HepG2 (cell line): ENCODE results near the gene IRF1. TPM values are rescaled to one million over a fixed set of nuclear protein-coding genes. Genes with fewer than 3 reads are reported as not detected.
A peak's percentile ranks its signal among the peaks of the same experiment; 100 is the strongest.

Experiments used
- ATF4 ChIP-seq, 2 experiments: fragments of 450-650 bp in 1 of 2; sonication (generic) in 1 of 2; formaldehyde crosslinking; IDR thresholded peaks; 2 replicates each; pipeline versions ENCODE4 v1.5.0 to v1.8.0; 2020 to 2022; ENCODE audit warnings: mild to moderate bottlenecking in 1 of 2, missing genetic modification reagents in 1 of 2
- CENPT ChIP-seq: sonication (generic); formaldehyde crosslinking; IDR thresholded peaks from 2 replicates; pipeline ENCODE4 v1.8.0; 2022; ENCODE audit warnings: low read depth, mild to moderate bottlenecking, moderate library complexity, missing genetic modification reagents
- GRHL1 ChIP-seq: sonication (generic); formaldehyde crosslinking; conservative IDR thresholded peaks from 2 replicates; pipeline ENCODE4 v1.8.0; 2022; ENCODE audit warnings: missing genetic modification reagents
- HMGXB4 ChIP-seq, 2 experiments: sonication (generic) in 1 of 2; formaldehyde crosslinking in 1 of 2; IDR thresholded peaks; 2 replicates each; pipeline versions ENCODE4 v1.4.0 to v1.6.1; 2018 to 2020; ENCODE audit warnings: missing genetic modification reagents in 2 of 2, borderline replicate concordance in 1 of 2, low read depth in 1 of 2, mild to moderate bottlenecking in 1 of 2, missing biosample characterization in 1 of 2
- KLF9 ChIP-seq: IDR thresholded peaks from 2 replicates; pipeline ENCODE4 v1.6.1; 2016; ENCODE audit warnings: low read depth
- NR2F6 ChIP-seq, 2 experiments: IDR thresholded peaks; 2 replicates each; pipeline ENCODE4 v1.6.1; 2016; ENCODE audit warnings: antibody characterized with exemption in 1 of 2, mild to moderate bottlenecking in 1 of 2
- YEATS4 ChIP-seq: sonication (generic); formaldehyde crosslinking; IDR thresholded peaks from 2 replicates; pipeline ENCODE4 v1.4.0; 2020; ENCODE audit warnings: missing genetic modification reagents, borderline replicate concordance
- ZBTB33 ChIP-seq: sonication (generic); formaldehyde crosslinking; IDR thresholded peaks from 2 replicates; pipeline ENCODE4 v1.4.0; 2020; ENCODE audit warnings: missing genetic modification reagents
- ZBTB4 ChIP-seq: sonication (generic); formaldehyde crosslinking; IDR thresholded peaks from 2 replicates; pipeline ENCODE4 v1.4.0; 2020; ENCODE audit warnings: missing genetic modification reagents, mild to moderate bottlenecking, borderline replicate concordance
- ZNF124 ChIP-seq: sonication (generic); formaldehyde crosslinking; IDR thresholded peaks from 2 replicates; pipeline ENCODE4 v1.4.0; 2020; ENCODE audit warnings: missing genetic modification reagents
- ZNF44 ChIP-seq: sonication (generic); formaldehyde crosslinking; IDR thresholded peaks from 2 replicates; pipeline ENCODE4 v1.5.1; 2020; ENCODE audit warnings: mild to moderate bottlenecking, missing genetic modification reagents
- ZNF468 ChIP-seq: sonication (generic); formaldehyde crosslinking; IDR thresholded peaks from 2 replicates; pipeline ENCODE4 v1.8.0; 2022; ENCODE audit warnings: mild to moderate bottlenecking, moderate library complexity, missing genetic modification reagents
- ZNF503 ChIP-seq: sonication (generic); formaldehyde crosslinking; IDR thresholded peaks from 2 replicates; pipeline ENCODE4 v1.4.0; 2020; ENCODE audit warnings: missing genetic modification reagents
- ZNF607 ChIP-seq: sonication (generic); formaldehyde crosslinking; IDR thresholded peaks from 2 replicates; pipeline ENCODE4 v1.5.1; 2020; ENCODE audit warnings: missing genetic modification reagents, mild to moderate bottlenecking, borderline replicate concordance
- ZNF629 ChIP-seq: sonication (generic); formaldehyde crosslinking; conservative IDR thresholded peaks from 2 replicates; pipeline ENCODE4 v1.5.0; 2020; ENCODE audit warnings: missing genetic modification reagents
- ZNF747 ChIP-seq: sonication (generic); formaldehyde crosslinking; IDR thresholded peaks from 2 replicates; pipeline ENCODE4 v1.8.1; 2023; ENCODE audit warnings: missing genetic modification reagents, mild to moderate bottlenecking, borderline replicate concordance
- ZNF766 ChIP-seq: sonication (generic); formaldehyde crosslinking; IDR thresholded peaks from 2 replicates; pipeline ENCODE4 v1.5.0; 2020; ENCODE audit warnings: missing genetic modification reagents, borderline replicate concordance
- ZNF768 ChIP-seq: sonication (generic); formaldehyde crosslinking; IDR thresholded peaks from 2 replicates; pipeline ENCODE4 v1.4.0; 2020; ENCODE audit warnings: missing genetic modification reagents
- polyA plus RNA-seq, 8 experiments: library from polyadenylated mRNA; depleted of rRNA in 3 of 8; stranded (reverse) in 7 of 8; unstranded in 1 of 8; fragments of >200 nt; fragmentation: Illumina TruSeq in 4 of 8; extraction: Trizol in 4 of 8; gene quantifications; 2 replicates each; pipeline versions ENCODE4 v1.2.1 to v1.2.3, GENCODE V29; 2011 to 2016; ENCODE audit warnings: low read depth in 4 of 8, missing spikeins in 1 of 8, mixed read lengths in 1 of 8; ENCODE audit not compliant: insufficient read depth in 1 of 8
- total RNA-seq, 5 experiments: library from RNA; depleted of rRNA; stranded (reverse); fragments of >200 nt; fragmentation: Illumina TruSeq; extraction: Trizol; gene quantifications; 2 replicates each; pipeline ENCODE4 v1.2.3, GENCODE V29; 2016; ENCODE audit warnings: low read depth in 1 of 5

IRF1 gene
- total and polyA plus RNA-seq, 2 of the 13 experiments (the other 11 are each of a cell fraction or from before 2014, with no cell fraction given) = 4.1 to 8.8 TPM

GRCh38 chr5:132539716-132540115 is 49.1 kb upstream of the IRF1 start (continued):
- no peak for TF ChIP-seq HMGXB4 (CRISPR knock-in tag; IDR thresholded peaks at IDR 0.05; ENCODE audit: borderline replicate concordance in 1 of 2, low read depth in 1 of 2)
- no peak for TF ChIP-seq ZNF44 (CRISPR knock-in tag)
- TF ChIP-seq ZNF747 = no peak
- no peak for TF ChIP-seq ZNF768 (CRISPR knock-in tag)
- TF ChIP-seq ATF4 (CRISPR knock-in tag; IDR thresholded peaks at IDR 0.05) = 0 out of 4 replicates have a peak, but pooled peaks of 1 of the 2 experiments have one; percentile 21
- no peak for TF ChIP-seq ZBTB33 (CRISPR knock-in tag)
- TF ChIP-seq ZNF503 (CRISPR knock-in tag) = no peak
- TF ChIP-seq ZNF124 (CRISPR knock-in tag) = no peak
- no peak for TF ChIP-seq ZBTB4
- peak; percentile 86 for TF ChIP-seq NR2F6 (IDR thresholded peaks at IDR 0.05)
- TF ChIP-seq NR2F6 (CRISPR knock-in tag; IDR thresholded peaks at IDR 0.05) = peak; percentile 80
- TF ChIP-seq GRHL1 (CRISPR knock-in tag) = no peak
- no peak for TF ChIP-seq YEATS4 (CRISPR knock-in tag)
- TF ChIP-seq ZNF468 (CRISPR knock-in tag) = no peak
- no peak for TF ChIP-seq ZNF607
- no peak for TF ChIP-seq ZNF766
- no peak for TF ChIP-seq ZNF629 (CRISPR knock-in tag)
- TF ChIP-seq CENPT (CRISPR knock-in tag) = no peak
- TF ChIP-seq KLF9 (CRISPR knock-in tag) = no peak
